T-helper 22 cell (primary cell): Measurements from ENCODE around the gene TBXA2R.

Experiments used
- DNase-seq: peaks from one replicate; pipeline ENCODE4 v3.0.0-alpha.2; 2020; ENCODE audit warnings: low read depth

Gene TBXA2R

DNA sequence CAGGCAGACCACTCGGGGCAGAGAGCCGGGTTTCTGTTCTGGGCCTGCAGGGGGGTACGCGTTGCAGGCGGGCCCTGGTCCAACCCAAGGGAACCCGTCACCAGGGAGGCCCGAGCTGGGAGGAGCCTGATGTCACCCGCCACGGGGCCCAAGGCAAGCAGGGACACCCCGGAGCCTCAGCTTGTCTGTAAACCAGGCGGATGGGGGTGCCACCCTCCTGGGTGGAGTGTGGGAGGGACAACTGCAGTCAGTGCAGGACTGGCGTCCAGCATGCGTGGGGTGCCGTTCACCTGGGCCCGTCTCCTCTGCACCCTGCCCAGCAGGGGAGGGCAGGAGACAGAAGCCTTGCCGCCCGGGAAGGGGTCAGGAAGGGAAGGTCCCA is 12.9 kb upstream of the TBXA2R start:
- DNase-seq, result no peak

DNA sequence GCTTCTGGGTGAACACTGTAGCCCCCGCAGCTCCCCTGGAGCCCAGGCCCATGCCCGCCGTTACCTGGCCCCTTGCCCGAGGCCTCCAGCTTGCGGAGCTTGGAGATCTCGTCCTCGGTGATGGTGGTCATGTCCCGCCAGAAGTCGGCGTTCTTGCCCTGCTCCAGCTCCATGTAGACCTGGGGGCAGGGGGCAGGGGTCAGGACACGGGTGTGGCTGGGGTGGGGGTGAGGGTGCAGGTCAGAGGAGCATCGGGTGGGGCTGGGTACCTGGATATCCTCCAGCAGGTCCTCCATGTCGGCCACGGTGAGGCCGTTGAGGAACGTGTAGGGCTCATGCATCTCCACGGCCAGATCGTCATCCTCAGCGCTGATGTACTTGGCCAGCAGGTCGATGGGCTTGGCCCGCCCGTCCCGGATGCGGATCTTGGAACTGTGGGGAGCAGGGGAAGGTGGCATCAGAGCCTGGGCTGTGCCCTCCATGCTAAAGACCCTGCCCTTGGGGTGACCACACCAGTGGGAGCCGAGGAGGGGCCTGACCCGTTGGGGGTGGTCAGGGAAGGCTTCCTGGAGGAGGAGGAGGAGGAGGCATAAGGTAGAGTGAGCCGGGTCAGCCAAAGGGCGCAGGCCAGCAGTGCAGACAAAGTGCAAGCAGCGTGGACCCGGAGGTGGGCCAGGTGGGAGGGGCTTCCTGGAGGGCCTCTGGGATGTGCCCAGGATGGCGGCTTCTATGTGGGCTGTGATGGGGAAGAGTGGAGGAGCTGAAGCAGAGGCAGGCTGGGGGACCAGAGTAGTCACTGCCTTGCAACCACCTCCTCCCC is 12.3 kb upstream of the TBXA2R start:
- DNase-seq, result no peak

DNA sequence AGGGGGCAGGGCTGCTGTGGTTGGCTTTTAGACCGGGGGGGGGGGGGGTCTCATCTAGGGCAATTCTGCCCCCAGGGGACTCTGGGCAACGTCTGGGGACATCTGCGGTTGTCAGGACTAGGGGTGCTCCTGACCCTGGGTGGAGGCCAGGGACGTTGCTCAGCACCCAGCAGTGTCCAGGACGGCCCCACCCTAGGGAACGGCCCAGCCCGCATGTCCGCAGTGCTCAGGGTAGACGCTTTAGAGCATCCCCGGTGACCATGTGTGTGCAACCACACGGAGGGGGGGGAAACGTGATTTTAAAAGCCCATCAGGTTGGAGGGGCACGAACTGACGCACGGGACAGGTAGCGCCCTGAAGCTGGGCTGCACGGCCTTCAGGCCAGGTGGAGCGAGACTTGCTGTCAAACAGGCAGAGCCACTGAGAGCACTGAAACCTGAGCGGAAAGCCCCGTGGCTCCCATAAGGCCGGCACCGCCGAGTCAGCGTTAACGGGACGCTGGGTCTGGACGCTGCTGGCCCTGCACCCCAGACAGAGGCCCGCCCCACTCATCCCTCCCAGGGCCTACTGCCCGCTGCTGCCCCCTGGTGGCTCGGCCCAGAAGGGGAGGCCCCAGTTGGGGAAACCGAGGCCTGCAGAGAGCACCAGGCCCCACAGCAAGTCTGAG is 11.6 kb upstream of the TBXA2R start:
- DNase-seq, result no peak

DNA sequence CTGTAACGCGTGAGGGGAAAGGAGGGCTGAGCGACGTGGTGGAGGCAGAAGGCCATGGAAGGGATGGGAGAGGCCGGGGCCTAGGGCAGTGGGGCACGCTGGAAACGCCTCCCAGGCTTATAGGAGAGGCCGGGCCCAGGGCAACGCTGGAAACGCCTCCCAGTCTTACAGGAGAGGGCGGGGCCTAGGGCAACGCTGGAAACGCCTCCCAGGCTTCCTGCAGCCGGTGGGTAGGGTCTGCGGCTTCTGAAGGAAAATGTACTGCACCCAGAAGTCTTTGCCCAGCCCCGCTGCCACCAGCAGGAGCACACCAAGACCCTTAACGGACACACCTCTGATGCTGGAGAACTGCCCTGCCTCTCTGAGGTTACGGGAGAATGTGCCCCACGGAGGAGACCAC is 10.8 kb upstream of the TBXA2R start:
- no peak for DNase-seq

DNA sequence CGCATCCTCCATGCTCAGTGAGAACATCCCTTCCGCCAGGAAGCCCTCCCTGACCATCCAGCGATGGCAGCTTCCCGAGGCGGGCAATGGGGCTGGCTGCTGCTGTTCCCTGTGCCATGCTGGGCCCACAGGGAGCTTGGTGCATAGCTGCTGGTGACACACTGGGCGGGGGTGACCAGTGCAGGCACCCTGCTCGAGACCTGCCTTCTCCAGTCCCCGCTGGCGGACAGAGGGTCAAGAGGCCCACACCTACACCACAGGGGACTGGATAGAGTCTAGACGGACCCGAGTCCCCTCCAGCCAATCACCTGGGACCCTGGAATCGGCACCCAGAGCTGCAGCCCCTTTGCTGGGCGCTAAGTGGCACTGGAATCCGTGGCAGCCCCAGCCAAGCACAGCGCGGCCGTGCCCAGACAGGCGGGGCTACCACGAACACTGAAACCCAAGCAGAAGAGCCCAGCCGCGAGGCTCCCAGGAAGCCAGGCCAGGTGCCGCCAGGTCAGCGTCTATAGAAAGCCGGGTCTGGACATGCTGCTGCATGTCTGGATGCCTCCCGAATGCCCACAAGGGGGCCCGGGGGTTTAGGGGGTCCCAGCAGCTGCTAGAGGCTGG is 9.0 kb upstream of the TBXA2R start:
- no peak for DNase-seq

DNA sequence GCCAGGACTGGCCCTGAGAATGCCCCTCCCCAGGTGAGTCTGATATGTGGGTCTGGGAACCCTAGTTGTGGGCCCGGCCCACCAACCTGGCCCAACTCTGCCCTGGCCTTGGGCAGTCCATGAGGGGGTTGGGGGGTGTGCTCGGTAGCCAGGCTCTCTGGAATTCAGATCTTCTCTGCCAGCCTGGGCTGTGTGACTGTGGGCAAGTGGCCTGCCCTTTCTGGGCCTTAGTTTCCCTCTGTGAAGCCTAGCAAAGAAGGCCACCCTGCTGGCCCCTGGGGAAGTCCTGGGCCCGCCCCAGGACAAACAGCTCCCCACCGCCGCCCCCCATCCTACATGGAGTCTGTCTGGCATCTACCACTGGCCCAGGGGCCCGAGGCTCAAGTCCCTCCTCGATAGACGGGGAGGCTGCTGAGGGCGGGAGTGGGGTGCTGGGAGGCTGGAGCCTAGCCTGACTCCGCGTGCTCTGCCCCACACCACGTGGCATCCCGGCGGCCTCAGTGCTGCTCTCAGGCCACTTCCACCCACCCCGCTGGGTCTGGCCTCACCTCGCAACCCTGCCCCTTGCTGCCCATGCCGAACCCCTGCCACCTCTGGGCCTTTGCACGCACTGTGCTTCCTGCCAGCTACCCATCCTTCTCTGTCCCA is 8.3 kb upstream of the TBXA2R start:
- no peak for DNase-seq

GRCh38 chr19:3613818-3614661 is 7.4 kb upstream of the TBXA2R start:
- DNase-seq, result no peak

DNA sequence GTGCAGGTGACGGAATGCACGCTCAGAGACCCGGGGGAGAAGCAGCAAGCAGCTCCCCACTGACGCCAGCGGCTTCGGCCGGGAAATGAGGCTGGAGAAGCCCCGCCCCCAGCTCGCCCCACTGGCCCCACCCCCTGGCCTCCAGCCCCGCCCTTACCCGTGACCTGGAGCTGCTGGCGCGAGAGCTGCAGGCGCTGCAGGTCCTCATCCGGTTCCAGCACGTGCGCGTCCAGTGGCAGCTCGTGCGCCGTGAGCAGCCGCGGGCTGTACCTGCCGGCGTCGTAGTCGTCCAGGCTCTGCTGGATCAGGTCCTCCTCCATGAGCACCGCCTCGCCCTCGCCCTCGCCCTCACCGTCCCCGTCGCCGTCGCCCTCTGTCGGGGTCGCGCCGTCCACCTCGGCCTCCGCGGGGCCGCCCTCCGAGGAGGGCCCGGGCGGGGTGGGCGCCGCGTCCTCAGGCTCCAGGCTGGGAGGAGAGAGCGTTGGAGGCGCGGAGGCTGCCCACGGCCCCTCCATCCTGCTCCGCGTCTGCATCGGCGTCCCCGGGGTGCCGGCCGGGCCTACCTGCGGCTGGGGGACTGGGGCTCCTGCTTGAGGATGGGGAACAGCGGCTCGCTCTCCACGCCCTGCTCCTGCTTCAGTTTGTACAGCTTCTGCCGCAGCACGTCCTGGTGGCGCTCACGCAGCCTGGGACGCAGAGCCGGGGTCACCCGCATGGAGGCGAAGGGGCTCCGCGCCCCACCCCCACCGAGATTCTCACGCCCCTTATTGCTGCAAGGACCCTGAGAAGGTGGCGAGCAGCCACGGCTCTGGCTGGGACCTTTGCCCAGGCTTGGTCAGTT is 6.4 kb upstream of the TBXA2R start:
- DNase-seq, result no peak

DNA sequence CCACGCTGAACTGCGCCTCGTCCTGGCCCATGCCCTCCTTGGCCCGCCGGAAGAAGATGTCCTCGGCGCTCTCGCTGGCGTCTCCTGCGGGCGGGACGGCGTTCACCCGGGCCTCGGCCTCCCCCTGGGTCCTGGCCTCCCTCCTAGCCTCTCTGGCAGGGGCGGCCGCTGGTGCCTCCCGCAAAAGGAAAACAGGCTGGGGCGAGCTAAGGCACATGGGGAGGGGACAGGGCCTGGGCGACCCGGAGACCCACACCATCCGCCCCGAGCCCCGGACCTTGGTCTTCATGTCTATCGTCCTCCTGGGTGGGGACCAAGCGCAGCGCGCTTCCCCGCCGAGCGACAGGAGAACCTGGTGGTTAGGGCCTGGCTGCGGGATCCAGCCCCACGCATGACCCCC is 5.7 kb upstream of the TBXA2R start:
- no peak for DNase-seq

DNA sequence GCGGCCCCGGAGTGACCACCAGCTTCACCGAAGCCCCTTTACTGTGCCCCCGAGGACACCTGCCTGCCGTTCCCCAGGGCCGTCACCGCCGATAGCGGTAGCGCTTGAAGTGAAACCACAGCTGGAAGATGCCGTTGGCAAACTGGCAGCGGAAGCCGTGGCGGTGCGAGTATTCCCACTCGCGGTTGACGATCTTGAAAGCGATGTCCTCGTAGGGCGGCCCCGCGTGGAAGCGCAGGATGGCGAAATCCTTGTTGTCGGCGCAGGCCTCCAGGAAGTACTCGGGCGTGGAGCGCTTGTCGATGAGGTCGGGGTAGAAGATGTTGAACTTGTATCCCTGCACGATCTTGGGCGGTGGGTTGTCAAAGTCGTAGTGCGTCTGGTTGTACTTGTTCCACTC is 5.2 kb upstream of the TBXA2R start:
- DNase-seq, result no peak

DNA sequence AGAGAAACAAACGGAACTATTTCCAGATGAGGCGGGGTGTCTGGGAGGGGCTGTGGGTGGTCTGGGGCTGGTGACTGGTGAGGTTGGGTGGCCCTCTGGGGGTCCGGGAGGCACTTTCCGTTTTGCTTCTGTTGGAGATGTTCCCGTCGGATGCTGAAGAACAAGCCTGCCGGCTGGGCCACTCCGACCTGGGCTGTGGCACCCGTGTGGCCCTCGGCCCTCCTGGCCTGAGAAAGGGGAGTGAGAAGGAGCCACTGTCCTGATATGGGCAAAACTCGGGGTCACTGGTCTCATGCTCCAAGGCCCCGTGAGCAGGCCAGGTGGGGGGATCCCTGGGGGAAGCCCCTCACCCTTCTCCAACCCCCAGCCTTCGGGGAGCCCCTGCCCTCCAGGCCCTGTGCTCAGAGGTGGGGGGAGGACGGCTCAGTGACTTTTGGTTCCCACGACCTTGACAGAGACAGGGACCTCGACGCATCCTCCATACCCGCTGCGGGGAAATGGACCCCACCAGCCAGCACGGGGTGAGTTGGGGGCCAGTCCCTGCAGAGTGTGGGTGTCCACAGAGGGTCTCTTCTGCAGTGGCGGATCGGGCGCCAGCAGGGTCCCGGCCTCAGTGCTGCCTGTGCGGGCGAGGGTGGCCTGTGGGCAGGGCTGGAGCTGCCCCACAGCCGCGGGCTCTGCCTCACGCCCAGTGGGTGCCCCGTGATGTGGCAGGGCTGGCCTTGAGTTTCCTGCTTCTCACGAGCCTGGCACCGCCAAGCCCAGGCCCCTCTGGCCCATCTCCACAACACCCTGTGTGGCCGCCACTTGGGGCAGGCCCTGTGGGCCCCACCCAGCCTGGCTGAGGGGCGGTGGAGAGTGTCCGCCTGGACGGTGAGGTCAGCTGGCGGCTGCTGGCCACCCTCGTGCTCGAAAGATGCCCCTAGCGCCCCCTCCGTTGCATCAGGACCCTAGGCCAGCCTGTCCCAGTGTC is 4.4 kb upstream of the TBXA2R start:
- DNase-seq, result no peak

- no peak for DNase-seq
Observed at GRCh38 chr19:3609779-3610719, 3.4 kb upstream of the TBXA2R start.

GRCh38 chr19:3608750-3609322 is 2.2 kb upstream of the TBXA2R start:
- DNase-seq, result no peak

DNA sequence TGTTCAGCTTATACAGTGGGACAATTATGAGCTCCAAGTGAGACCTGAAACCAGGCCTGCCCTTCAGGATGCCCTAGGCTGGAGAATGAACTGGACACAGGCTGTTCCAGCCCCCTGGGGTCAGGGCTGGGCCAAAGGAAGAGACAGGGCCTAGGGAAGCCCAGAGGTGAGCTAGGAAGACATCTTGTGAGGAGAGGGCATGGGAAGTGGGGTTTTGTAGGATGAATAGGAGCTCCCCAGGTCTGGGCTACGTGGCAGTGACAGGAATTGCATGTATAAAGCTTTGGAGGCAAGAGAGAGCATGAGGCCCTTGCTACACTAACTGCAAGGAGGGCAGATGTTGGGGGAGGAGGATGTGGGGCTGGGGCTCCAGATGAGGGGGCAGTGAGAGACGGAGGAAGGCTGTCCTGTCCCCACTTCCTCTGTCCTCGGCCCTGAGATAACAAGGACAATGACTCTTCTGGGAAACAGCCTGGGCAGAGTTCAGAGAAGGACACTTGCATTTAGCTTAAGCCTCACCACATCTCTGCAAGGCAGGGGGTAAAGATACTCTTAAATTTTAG is 1.5 kb upstream of the TBXA2R start:
- no peak for DNase-seq

GRCh38 chr19:3607303-3608078 is 816 bp upstream of the TBXA2R start:
- DNase-seq, result no peak

GRCh38 chr19:3606174-3606689 is 443 bp downstream of the TBXA2R start:
- DNase-seq, result no peak

DNA sequence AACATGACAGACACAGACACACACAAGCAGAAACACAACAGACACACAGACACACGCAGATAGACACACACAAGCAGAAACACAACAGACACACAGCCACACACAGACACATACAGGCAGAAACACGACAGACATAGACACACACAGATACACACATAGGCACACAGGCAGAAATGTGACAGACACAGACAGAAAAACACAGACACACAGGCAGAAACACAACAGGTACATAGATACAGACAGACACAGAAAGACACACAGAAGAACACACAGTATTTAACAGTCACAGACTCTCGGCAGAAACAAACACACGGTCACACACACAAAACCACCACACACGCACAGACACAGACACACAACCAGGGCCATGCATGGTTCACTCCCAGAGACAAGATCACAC is 905 bp downstream of the TBXA2R start:
- no peak for DNase-seq
